Endothelial cell of umbilical vein (primary cell): Measurements from ENCODE around the gene ATP6V1A. TPM values are rescaled to one million over a fixed set of nuclear protein-coding genes. Genes with fewer than 3 reads are reported as not detected.

Experiments
- BruUV-seq: library from RNA; stranded (reverse); fragments of 400-500 nt; replicated peaks from 2 replicates; lab custom pipeline; 2021; lab: Mats Ljungman, UMichigan
- CTCF ChIA-PET: fragments of 300-600, 350-600 bp; sonication (Branson Sonifier 250); formaldehyde crosslinking; loops from one replicate; lab custom pipeline; 2021; ENCODE audit warnings: antibody characterized with exemption, inconsistent platforms; lab: Charles Lee
- POLR2A ChIA-PET: fragments of 300-600, 350-600 bp; sonication (Branson Sonifier 250); formaldehyde crosslinking; loops from one replicate; lab custom pipeline; 2021; ENCODE audit warnings: antibody characterized with exemption, inconsistent platforms; lab: Charles Lee
- DNase-seq: peaks from one replicate; pipeline ENCODE4 v3.0.0-alpha.2; 2011; ENCODE audit warnings: low read depth, low spot score
- FAIRE-seq: peaks from 2 replicates; lab custom pipeline; 2011; peaks lifted over from hg19 to GRCh38; lab: Jason Lieb, UNC
- H2AFZ ChIP-seq: 2 replicates; pipeline ENCODE4 v1.6.0; 2012; ENCODE audit warnings: low read depth, low read length, control low read depth, inconsistent platforms
- H3K27ac ChIP-seq: 2 replicates; pipeline ENCODE4 v1.5.1; 2011; ENCODE audit warnings: low read depth, mild to moderate bottlenecking, control low read depth, low read length, moderate library complexity; ENCODE audit not compliant: insufficient read depth
- H3K27me3 ChIP-seq, 2 experiments: 2 replicates each; pipeline versions ENCODE4 v1.6.0 to v1.6.1; 2011; ENCODE audit warnings: low read length in 2 of 2, mixed read lengths in 1 of 2; ENCODE audit not compliant: control insufficient read depth in 2 of 2, insufficient read depth in 2 of 2
- H3K36me3 ChIP-seq, 2 experiments: 2 replicates in 1 of 2; 3 replicates in 1 of 2; pipeline ENCODE4 v1.5.1; 2011; ENCODE audit warnings: low read length in 2 of 2, mild to moderate bottlenecking in 1 of 2, moderate library complexity in 1 of 2; ENCODE audit not compliant: control insufficient read depth in 2 of 2, insufficient read depth in 2 of 2; ENCODE audit errors: extremely low read depth in 1 of 2
- H3K4me1 ChIP-seq: 3 replicates; pipeline ENCODE4 v1.5.1; 2011; ENCODE audit warnings: mild to moderate bottlenecking, low read length; ENCODE audit not compliant: control insufficient read depth, insufficient read depth; ENCODE audit errors: extremely low read depth
- H3K4me2 ChIP-seq: 2 replicates; pipeline ENCODE4 v1.6.1; 2011; ENCODE audit warnings: low read length, control low read depth, mixed read lengths; ENCODE audit not compliant: insufficient read depth
- H3K4me3 ChIP-seq, 3 experiments: fragments of 200-600 bp in 1 of 3; sonication (generic), shearing (Covaris generic) in 1 of 3; replicated peaks in 1 of 3; 2 replicates each; pipeline ENCODE4 v1.5.1; 2011 to 2016; ENCODE audit warnings: control low read depth in 3 of 3, low read length in 3 of 3, mild to moderate bottlenecking in 2 of 3, inconsistent platforms in 1 of 3, low read depth in 1 of 3, moderate library complexity in 1 of 3; ENCODE audit not compliant: insufficient read depth in 1 of 3
- H3K79me2 ChIP-seq: 2 replicates; pipeline ENCODE4 v1.6.0; 2012; ENCODE audit warnings: low read length, inconsistent platforms; ENCODE audit not compliant: control insufficient read depth, insufficient read depth
- H3K9ac ChIP-seq: replicated peaks from 2 replicates; pipeline ENCODE3; 2011; ENCODE audit warnings: low read length, control low read depth; ENCODE audit not compliant: insufficient read depth; ENCODE audit errors: extremely low read depth
- H3K9me1 ChIP-seq: replicated peaks from 3 replicates; pipeline ENCODE4 v1.6.0; 2011; ENCODE audit warnings: mild to moderate bottlenecking, low read length; ENCODE audit not compliant: control insufficient read depth, insufficient read depth; ENCODE audit errors: extremely low read depth
- H3K9me3 ChIP-seq: replicated peaks from 2 replicates; pipeline ENCODE4 v1.5.1; 2012; ENCODE audit warnings: low read length, inconsistent platforms; ENCODE audit not compliant: control insufficient read depth, insufficient read depth
- H4K20me1 ChIP-seq: replicated peaks from 2 replicates; pipeline ENCODE3; 2011; ENCODE audit warnings: mild to moderate bottlenecking, low read length; ENCODE audit not compliant: control insufficient read depth, insufficient read depth; ENCODE audit errors: extremely low read depth
- EZH2 ChIP-seq: IDR thresholded peaks from 2 replicates; pipeline ENCODE4 v1.6.1; 2012; ENCODE audit warnings: borderline replicate concordance, low read depth, mild to moderate bottlenecking, moderate library complexity, low read length, inconsistent platforms; ENCODE audit not compliant: severe bottlenecking
- FOS ChIP-seq: IDR thresholded peaks from 2 replicates; pipeline ENCODE4 v1.6.1; 2011; ENCODE audit warnings: mild to moderate bottlenecking, low read length, moderate library complexity, borderline replicate concordance; ENCODE audit not compliant: insufficient read depth
- GATA2 ChIP-seq: IDR thresholded peaks from 2 replicates; pipeline ENCODE4 v1.7.0; 2011; ENCODE audit warnings: low read depth, mild to moderate bottlenecking, moderate library complexity, mixed read lengths, low read length; ENCODE audit not compliant: insufficient read length, insufficient read depth
- JUN ChIP-seq: IDR thresholded peaks from 2 replicates; pipeline ENCODE4 v1.6.1; 2011; ENCODE audit warnings: borderline replicate concordance, low read depth; ENCODE audit not compliant: insufficient read length, insufficient read depth
- MYC ChIP-seq: IDR thresholded peaks from one replicate; pipeline ENCODE4 v1.6.1; 2011; ENCODE audit warnings: mild to moderate bottlenecking, low read depth, low read length
- POLR2A ChIP-seq: IDR thresholded peaks from 2 replicates; pipeline ENCODE4 v1.6.1; 2012; ENCODE audit warnings: low read depth, mild to moderate bottlenecking, control low read depth, low read length
- POLR2AphosphoS5 ChIP-seq: IDR thresholded peaks from 2 replicates; pipeline ENCODE4 v1.6.1; 2012; ENCODE audit warnings: low read depth, mild to moderate bottlenecking, control low read depth, low read length, moderate library complexity; ENCODE audit not compliant: insufficient read depth
- dilution Hi-C: fragments of 300-500 bp; cut with MboI; formaldehyde crosslinking; loops from one replicate; pipeline ENCODE4 v1.15.0; 2019; ENCODE audit warnings: low sequenced_read_pairs; ENCODE audit not compliant: extremely low pct_ligation_motif_present
- intact Hi-C: fragments of 100-400 bp; cut with micrococcal nuclease; formaldehyde crosslinking; loops from one replicate; pipeline ENCODE4 v1.10.0; 2022
- polyA plus RNA-seq, 4 experiments: library from polyadenylated mRNA; depleted of rRNA in 3 of 4; stranded (reverse) in 3 of 4; unstranded in 1 of 4; fragments of >200 nt; gene quantifications; 2 replicates each; pipeline versions ENCODE4 v1.2.1 to v1.2.3, GENCODE V29; 2011 to 2012; ENCODE audit warnings: missing spikeins in 1 of 4
- total RNA-seq: library from RNA; stranded (reverse); gene quantifications from 2 replicates; pipeline ENCODE4 v1.2.3, GENCODE V29; 2021
- TF ChIP-seq, protein P1 (sequence below), 2 donors: IDR thresholded peaks; 1 replicate in 1 of 2; 2 replicates in 1 of 2; pipeline ENCODE4 v1.5.1; 2011; ENCODE audit warnings: low read length in 2 of 2, mild to moderate bottlenecking in 2 of 2, moderate library complexity in 2 of 2, control low read depth in 1 of 2, inconsistent platforms in 1 of 2, low read depth in 1 of 2; ENCODE audit not compliant: insufficient read depth in 1 of 2; ENCODE audit errors: extremely low read depth in 1 of 2
- TF ChIP-seq, protein P2 (sequence below): IDR thresholded peaks from 2 replicates; pipeline ENCODE4 v1.6.1; 2011; ENCODE audit not compliant: insufficient read depth, insufficient read length

ATP6V1A gene
- total and polyA plus RNA-seq, 2 donors (not counting 3 experiments of a cell fraction or from before 2014, with no cell fraction given): 20.9 to 96.9 TPM

GRCh38 chr3:113839551-113839950 is 92.7 kb downstream of the ATP6V1A start:
- H3K27me3 ChIP-seq: no peaks in the 10 kb centered on the region
- intact Hi-C loops: loop anchor here (2.0 to 5.0 kb wide), 3 partner anchors 55 to 341 kb away; partner anchors contain the start of gene USF3

More at GRCh38 chr3:113839551-113839950, 92.7 kb downstream of the ATP6V1A start:
- Histone ChIP-seq H3K36me3 (no peaks in the 10 kb centered on the region), H3K4me2 (peak overlapping the region; percentile 71), H3K9ac (peak overlapping the region; percentile 95), H3K79me2 (no peaks in the 10 kb centered on the region), H3K4me1 (no peaks in the 10 kb centered on the region), H3K9me1 (no peaks in the 10 kb centered on the region), H4K20me1 (peaks cover 2% of the 10 kb centered on the region), H3K4me3 (peak overlapping the region; percentile 67 to 80 (median 69)), H3K9me3 (no peaks in the 10 kb centered on the region), H3K27ac (peak overlapping the region; percentile 83), H2AFZ (peak overlapping the region; percentile 88)
- POLR2A ChIA-PET: interaction anchor here (0.5 kb wide), 1 partner anchor 93 kb away, joined by 3 read pairs; the partner anchor contains the start of gene ATP6V1A
- no peak for FAIRE-seq
- BruUV-seq: no TSS peak
- dilution Hi-C loops: no loop called here
- no peak for DNase-seq
- CTCF ChIA-PET: interaction anchor here (0.8 to 4.2 kb wide), 7 partner anchors 89 to 460 kb away, joined by 3 to 30 read pairs (median 10); partner anchors contain the start of gene NAA50
- TF ChIP-seq, protein P1, sequence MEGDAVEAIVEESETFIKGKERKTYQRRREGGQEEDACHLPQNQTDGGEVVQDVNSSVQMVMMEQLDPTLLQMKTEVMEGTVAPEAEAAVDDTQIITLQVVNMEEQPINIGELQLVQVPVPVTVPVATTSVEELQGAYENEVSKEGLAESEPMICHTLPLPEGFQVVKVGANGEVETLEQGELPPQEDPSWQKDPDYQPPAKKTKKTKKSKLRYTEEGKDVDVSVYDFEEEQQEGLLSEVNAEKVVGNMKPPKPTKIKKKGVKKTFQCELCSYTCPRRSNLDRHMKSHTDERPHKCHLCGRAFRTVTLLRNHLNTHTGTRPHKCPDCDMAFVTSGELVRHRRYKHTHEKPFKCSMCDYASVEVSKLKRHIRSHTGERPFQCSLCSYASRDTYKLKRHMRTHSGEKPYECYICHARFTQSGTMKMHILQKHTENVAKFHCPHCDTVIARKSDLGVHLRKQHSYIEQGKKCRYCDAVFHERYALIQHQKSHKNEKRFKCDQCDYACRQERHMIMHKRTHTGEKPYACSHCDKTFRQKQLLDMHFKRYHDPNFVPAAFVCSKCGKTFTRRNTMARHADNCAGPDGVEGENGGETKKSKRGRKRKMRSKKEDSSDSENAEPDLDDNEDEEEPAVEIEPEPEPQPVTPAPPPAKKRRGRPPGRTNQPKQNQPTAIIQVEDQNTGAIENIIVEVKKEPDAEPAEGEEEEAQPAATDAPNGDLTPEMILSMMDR (IDR thresholded peaks at IDR 0.05; ENCODE audit: extremely low read depth in 1 of 2, insufficient read depth in 1 of 2, low read depth in 1 of 2, low read length in 2 of 2): no peak
- TF ChIP-seq POLR2AphosphoS5: no peak
- no peak for TF ChIP-seq POLR2A
- no peak for TF ChIP-seq MYC
- TF ChIP-seq, protein P2, sequence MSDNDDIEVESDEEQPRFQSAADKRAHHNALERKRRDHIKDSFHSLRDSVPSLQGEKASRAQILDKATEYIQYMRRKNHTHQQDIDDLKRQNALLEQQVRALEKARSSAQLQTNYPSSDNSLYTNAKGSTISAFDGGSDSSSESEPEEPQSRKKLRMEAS: no peak
- no peak for TF ChIP-seq GATA2
- no peak for TF ChIP-seq FOS
- TF ChIP-seq EZH2: no peak
- no peak for TF ChIP-seq JUN
